HG03460 (cell line): ENCODE results near the gene CLTCL1.
"Not testable (repeated sequence)": the region's sequence is repeated elsewhere in the genome, so short reads cannot be mapped to it uniquely, and the experiment has no call there.

ENCODE experiments used
- ATAC-seq: cut with Tn5 transposase; IDR thresholded peaks from one replicate; pipeline ENCODE4 v1.9.1; 2021; ENCODE audit not compliant: unreplicated experiment

Gene CLTCL1

GRCh38 chr22:19291580-19292457, at the start of gene CLTCL1:
Gene CLTCL1 (minus strand): TSS chr22:19291719. CDS start chr22:19291641, 78 bp downstream.
- peak; percentile 56 for ATAC-seq

GRCh38 chr22:19337137-19337536, 45.6 kb upstream of the CLTCL1 start:
- no peak for ATAC-seq

GRCh38 chr22:19336133-19337075, 44.9 kb upstream of the CLTCL1 start:
- ATAC-seq, result no peak

- no peak for ATAC-seq
Measured at GRCh38 chr22:19331975-19332374, 40.5 kb upstream of the CLTCL1 start.

GRCh38 chr22:19331474-19331873, 40.0 kb upstream of the CLTCL1 start:
- ATAC-seq, result no peak

GRCh38 chr22:19330865-19331418, 39.4 kb upstream of the CLTCL1 start:
- ATAC-seq, result no peak

GRCh38 chr22:19330205-19330604, 38.7 kb upstream of the CLTCL1 start:
- ATAC-seq, result not testable (repeated sequence)

- no peak for ATAC-seq
Measured at GRCh38 chr22:19329454-19329853, 37.9 kb upstream of the CLTCL1 start.

GRCh38 chr22:19325296-19325948, 33.9 kb upstream of the CLTCL1 start:
- no peak for ATAC-seq

- not testable (repeated sequence) for ATAC-seq
Measured at GRCh38 chr22:19323420-19323819, 31.9 kb upstream of the CLTCL1 start.

- no peak for ATAC-seq
Measured at GRCh38 chr22:19321757-19322156, 30.2 kb upstream of the CLTCL1 start.

- not testable (repeated sequence) for ATAC-seq
Measured at GRCh38 chr22:19320136-19320535, 28.6 kb upstream of the CLTCL1 start.

- no peak for ATAC-seq
Measured at GRCh38 chr22:19319281-19319680, 27.8 kb upstream of the CLTCL1 start.

GRCh38 chr22:19317865-19318264, 26.3 kb upstream of the CLTCL1 start:
- ATAC-seq, result no peak

- ATAC-seq, result no peak
Measured at GRCh38 chr22:19307872-19308271, 16.4 kb upstream of the CLTCL1 start.

GRCh38 chr22:19306535-19306934, 15.0 kb upstream of the CLTCL1 start:
- not testable (repeated sequence) for ATAC-seq

- no peak for ATAC-seq
Measured at GRCh38 chr22:19304547-19304946, 13.0 kb upstream of the CLTCL1 start.

- ATAC-seq, result no peak
Measured at GRCh38 chr22:19303785-19304184, 12.3 kb upstream of the CLTCL1 start.

- ATAC-seq, result no peak
Measured at GRCh38 chr22:19295733-19296132, 4.2 kb upstream of the CLTCL1 start.

GRCh38 chr22:19292458-19293230, 1.1 kb upstream of the CLTCL1 start:
- ATAC-seq, result no peak
